SIG-M5 treated with dmso at 0.1 percent for 504 hours (cell line): ENCODE results near the gene NUP93.
"Not testable (repeated sequence)": the region's sequence is repeated elsewhere in the genome, so short reads cannot be mapped to it uniquely, and the experiment has no call there.

Experiments used
- DNase-seq: peaks from one replicate; lab custom pipeline; 2025; ENCODE audit not compliant: unreplicated experiment; lab: John Stamatoyannopoulos, UW

The NUP93 gene

DNA sequence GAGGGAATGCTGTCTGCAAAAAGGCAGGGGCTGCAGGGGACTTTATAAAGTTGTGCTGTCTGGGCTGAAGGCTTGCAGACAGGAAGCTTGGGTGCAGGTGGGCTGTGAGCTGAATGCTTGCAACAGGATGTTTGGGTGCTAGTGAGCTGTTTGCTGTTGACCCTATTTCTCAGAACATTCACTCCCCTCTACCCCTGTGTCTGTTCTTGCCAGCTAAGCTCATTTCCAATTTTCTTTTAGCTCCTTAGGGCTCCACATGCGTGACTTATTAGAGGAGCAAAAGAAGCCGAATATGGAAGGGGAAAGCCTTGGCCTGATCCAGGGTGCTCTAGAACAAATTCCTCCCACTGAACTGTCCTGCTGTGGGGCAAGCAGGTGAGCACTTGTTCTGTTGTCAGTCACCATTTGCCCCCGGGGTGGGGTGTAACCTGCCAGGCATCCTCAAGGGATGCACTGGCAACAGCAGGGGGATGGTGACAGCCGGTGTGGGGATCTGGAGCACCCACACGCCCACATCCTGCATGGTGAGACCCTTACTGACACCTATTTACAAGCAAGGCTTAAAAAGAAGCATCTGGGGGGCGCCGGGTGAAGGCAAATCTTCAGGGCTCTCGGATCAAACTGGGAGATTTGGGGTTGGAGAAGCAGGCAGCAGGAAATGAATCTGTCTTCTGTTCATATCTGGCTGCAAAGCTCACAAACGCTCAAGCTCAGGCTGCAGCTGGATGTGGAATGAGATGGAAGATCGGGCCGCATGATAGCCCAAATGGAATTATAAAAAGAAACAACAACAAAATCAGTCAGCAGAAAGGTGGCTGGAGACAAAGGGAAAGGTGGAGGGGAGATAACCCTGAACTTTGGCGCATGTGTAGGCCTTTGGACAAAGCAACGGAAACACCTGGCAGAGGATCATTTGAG lies 21.1 kb upstream of the NUP93 start:
- no peak for DNase-seq

DNA sequence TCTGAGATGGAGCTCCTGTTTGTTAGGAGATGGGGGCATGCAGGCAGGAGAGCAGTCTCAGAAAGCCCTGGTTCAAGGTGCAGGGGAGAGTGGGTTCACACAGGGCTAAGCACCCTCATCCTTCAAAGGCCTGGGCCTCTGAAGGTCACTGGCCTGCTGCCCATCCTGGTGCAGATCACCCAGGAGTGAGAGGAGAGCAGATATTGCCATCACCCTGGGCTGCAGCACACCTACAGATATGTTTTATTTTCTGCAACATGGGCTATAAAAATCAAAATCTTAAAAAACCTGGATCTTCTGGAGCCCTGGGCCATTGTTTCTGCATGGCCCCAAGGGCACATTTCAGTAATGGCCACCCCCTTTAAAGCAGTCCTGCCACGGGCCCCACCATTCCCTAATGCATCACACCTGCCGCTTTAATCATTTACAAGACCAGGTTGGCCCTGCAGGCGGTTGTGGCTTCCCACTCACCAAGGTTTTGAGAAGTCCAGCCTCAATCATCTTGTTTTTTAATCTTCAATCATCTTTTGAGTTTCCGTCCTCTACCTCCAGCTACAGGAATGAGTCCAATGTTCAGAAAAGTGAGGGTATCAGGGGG lies 20.4 kb upstream of the NUP93 start:
- no peak for DNase-seq

DNA sequence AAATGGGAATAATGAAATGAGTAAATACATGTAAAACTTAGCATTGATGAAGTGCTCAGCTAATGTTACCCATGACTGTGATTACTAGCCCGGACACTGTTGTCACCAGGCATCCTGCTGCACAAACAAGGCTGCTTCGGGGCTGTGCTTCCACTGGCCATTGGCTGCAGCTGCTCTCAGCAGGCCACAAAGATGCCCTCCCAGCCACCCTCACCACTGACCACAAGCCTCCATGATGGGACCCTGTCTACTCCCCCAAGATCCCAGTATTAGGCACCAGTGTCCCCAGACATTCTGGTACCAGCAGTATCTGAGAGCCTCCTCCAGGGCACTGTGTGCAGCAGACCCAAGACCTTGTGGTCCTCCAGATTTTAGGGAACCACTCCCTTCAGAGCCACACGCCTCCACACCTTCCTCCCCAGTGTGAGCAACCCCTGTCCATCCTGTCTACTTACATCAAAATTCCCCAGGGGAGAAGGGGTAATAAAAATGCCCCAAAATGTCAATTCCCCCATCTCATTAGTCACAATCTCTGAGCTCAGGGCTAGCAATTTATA lies 19.7 kb upstream of the NUP93 start:
- DNase-seq: no peak

DNA sequence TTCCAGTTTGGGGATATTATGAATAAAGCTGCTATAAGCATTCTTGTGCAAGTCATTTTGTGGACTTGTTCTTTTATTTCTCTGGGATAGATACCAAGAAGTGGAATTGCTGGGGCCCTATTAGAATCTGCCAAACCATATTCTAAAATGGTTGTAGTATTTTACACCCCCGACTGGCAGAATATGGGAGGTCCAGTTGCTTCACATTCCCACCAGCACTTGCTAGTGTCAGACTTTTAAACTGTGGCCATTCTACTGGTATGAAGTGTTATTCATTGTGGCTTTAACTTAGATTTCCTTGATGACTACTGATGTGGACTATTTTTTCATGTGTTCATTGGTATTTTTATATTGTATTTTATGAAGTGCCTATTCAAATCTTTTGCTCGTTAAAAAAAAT lies 18.1 kb upstream of the NUP93 start:
- no peak for DNase-seq

DNA sequence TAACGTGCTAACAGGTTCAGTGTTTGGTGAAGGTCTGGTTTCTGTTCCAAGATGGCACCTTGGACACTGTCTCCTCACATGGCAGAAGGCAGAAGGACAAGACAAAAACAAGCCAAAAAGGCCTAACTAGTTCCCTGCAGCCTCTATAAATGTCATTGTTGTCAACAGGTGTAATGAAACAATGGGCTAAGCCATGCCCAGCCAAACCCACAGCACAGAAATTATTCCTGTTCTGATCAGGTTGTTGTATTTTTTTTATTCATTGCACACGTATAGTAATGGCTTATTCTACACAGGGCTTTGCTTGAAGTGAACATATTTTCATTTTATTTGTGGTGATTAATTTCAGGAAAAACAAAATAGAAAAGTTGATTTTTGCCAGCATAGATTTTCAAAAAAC lies 16.1 kb upstream of the NUP93 start:
- DNase-seq: no peak

DNA sequence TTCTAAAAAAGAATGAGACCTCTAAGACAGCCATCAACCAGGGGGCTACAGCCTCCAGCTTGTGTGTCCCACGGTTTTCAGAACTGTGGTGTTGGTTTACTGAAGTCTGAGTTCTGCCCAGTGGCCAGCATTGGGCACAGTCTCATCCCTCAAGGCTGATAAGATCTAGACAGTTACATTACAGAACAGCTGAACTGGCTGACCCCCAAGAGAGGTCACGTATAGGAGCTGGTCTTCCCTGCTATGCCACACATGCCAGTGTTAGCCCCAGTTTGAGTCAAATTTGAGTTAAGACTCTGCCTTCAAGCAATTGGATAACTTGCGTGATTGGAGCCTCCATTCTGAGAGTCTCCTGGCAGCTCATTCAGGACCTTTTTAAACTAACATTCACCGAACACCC lies 14.8 kb upstream of the NUP93 start:
- no peak for DNase-seq

DNA sequence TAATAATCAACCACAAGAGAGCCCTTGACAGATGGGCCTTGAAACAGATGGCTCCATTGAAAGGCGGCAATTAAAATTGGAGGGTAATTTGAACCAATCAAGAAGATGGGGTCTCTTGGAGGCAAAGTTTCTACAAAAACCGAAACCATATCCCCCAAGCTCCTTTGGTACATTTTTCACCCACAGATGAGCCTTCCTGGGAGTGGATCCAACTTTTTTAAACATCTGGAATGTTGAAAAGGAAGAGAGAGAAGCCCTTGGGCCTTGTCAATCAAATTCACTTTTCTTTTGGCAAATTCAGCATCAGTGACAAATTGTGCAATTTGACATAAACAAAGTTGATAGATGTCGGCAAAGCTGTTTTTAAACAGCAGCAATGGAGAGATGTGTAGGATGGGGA lies 13.2 kb upstream of the NUP93 start:
- DNase-seq: no peak

DNA sequence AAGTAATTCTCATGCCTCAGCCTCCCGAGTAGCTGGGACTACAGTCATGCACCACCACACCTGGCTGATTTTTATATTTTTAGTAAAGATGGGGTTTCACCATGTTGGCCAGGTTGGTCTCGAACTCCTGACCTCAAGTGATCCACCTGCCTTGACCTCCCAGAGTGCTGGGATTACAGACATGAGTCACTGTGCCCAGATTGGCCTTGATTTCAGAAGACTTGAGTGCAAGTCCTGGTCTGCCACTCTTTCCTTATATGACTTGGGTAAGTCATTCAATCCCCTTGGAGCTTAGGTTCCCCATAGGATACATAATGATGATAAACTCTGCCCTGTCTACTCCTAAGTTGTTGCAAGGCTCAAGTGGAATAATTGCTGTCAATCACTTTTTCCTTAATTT lies 12.4 kb upstream of the NUP93 start:
- DNase-seq: not testable (repeated sequence)

DNA sequence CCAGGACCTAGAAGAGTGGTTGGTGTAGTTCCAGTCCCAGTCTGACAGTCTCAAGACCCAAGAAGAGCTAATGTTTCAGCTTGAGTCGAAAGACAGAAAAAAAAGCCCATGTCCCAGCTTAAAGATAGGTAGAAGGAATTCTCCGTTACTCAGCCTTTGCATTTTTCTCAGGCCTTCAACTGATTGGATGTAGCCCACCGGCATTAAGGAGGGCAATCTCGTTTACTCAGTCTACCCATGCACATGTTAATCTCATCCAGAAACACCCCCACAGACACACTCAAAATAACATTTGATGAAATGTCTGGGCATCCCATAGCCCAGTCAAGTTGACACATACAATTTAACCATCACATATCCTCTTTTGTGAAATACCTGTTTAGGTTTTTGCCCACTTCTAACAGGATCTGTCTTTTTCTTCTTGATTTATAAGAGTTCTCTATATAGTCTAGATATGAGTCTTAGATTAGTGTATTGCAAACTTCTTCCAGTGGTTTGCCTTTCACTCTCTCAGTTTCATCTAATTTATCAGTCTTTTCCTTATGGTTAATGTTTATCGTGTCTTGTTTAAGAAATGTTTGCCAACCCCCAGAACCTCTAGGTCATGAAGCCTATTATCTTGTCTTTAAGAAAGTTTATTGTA lies 7.6 kb upstream of the NUP93 start:
- DNase-seq: no peak

DNA sequence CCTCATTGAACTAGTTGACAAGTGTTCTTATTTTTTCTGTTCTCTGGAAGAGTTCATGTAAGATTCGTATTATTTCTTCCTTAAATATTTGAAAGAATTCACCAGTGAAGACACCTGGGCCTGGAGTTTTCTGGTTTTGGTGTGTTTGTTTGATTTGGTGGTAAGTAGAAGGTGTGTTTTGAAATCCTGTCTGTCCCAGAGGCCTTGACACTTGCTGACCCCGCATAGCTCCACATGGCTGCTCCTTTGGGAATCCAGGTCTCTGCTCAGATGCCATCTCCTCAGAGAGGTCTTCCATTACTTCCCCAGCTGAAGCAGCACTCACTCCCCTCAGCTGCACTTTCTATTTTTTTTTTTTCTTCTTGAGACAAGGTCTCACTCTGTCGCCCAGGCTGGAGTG lies 5.7 kb upstream of the NUP93 start:
- no peak for DNase-seq

DNA sequence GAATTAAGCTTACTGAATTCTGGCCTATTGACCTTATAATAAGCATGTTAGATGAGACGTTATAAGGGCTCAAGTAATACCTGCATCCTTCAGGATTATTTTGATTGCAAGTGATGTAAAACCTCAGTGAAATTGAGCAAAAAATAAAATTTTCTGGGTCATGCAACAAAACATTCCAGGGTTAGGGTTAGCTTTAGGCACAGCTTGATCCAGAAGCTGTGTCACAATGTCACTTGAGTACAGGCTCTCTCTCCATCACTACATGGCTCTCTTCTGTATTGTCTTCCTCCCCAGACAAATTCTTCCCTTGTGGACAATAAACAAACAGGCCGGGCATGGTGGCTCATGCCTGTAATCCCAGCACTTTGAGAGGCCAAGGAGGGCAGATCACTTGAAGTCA lies 3.6 kb upstream of the NUP93 start:
- no peak for DNase-seq

DNA sequence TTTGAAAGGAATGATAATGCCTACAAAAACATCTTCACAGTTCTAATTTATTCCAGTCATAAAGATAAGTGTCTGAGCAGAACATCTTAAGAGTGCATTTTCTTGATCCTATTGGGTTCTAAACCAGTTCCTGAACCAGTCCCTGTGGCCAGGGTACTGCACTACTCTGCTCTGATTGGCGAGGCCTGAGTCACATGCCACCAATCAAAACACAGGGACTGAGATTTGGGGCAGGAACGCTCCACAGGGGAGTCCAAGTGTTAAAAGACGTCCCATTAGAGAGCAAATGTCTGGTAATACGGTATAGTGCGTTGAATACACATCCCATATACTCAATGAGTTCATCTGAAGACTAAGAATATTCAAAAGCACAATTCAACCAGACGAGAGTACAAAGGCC lies 3.0 kb upstream of the NUP93 start:
- DNase-seq: no peak

DNA sequence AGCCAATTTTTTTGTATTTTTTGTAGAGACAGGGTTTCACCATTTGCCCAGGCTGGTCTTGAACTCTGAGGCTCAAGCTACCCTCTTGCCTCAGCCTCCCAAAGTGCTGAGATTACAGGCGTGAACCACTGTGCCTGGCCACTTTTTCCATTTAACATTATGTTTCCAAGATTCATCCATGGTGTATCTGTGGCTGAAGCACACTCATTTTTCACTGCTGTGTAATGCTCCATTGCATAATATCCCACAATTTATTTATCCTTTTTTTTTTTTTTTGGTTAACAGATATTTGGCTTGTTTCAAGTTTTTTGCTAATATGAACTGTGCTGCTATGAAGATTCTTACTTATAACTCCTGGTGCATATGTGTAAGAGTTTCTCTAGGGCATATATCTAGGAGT lies 1.9 kb upstream of the NUP93 start:
- no peak for DNase-seq

DNA sequence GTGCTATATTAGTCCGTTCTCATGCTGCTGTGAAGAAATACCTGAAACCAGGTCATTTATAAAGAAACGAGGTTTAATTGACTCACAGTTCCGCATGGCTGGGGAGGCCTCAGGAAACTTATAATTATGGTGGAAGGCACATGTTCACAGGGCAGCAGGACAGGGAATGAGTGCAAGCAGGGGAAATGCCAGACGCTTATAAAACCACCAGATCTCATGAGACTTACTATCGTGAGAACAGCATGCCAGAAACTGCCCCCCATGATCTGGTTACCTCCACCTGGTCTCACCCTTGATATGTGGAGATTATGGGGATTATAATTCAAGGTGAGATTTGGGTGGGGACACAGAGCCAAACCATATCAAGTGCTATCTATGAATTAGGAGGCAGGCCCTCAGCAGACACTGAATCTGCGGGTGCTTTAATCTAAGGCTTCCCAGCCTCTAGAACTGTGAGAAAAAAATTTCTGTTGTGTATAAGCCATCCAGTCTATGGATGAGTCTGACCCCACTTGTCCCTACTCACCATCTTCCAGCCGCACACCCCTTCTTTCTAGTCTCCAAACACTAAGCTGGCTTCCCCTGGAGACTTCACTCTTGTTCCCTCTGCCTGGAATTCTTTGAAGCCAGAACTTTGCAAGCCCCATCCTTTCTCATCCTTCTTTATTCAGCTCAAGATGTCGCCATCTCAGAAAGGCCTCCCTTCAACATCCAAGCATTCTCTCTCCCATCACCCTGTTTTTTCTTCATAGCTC lies 772 bp upstream of the NUP93 start:
- DNase-seq: no peak

DNA sequence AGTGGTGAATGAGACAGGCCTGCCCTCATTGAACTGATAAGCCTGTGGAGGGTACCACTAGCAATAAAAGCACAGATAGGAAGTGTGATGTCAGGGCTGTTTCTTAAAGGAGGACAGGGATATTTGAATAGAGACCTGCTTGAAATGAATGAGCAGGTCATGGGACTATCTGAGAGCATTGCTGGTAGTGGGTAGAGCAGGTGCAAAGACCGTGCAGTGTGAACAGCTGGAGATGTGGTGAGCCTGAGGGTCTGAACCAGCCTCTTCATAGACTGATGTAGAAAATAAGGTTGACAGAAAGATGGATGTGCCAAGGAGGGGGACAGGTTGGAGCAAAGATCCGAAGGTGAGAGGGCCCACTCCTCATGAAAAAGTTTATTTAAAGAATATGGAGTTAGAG lies 2.4 kb downstream of the NUP93 start:
- no peak for DNase-seq

DNA sequence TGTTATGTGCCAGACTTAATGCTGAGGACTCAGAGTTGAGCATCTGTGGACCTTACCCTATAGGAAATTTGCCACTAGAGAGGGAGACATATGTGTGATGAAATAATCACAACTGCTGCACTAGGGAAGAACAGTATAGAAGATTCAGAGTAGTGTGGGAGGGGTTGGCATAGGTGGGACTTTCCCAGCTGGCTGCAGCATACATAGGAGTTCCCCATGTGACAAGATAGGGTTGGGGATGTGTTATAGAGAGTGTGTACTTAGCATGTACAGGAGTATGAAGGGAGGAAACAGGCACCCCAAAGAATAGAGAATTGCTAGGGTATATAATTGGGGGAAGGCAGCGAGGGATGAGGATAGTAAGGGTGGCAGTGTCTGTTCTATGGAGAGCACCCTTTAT lies 2.9 kb downstream of the NUP93 start:
- no peak for DNase-seq

DNA sequence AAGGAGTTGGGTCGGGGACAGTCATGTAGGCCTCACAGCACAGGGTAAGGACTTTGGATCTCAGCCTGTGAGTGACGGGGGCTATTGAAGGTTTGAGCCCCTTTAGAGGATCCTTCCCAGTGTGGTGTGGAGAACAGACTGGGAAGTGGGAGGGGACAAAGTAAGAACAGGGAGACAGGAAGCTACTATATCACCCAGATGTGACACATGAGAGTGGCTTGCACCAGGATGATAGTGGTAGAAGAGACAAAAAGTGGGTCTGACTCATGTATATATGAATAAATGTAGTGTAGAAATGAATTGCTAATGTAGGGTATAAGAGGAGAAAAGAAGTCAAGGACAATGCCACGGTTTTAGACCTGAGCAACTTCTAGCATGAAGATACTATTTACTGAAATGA lies 4.5 kb downstream of the NUP93 start:
- no peak for DNase-seq

DNA sequence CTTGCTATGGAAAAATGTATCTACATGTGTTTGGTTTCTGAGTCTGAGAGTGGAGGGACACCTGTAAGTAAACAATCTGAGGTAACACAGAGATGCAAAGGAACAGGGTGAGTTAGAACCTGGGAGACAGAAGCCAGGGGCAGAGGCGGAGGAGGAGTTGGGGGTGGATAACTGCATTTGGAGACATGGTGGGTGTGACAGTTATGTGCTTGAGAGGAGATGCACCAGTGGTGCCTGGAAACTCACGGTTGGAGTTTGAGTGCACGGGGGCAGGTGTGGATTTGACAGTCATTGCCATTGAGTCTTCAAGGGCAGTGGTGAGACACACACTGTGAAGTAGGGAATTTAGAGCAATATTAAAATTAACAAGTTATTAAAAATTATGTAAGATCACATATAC lies 6.5 kb downstream of the NUP93 start:
- DNase-seq: no peak

DNA sequence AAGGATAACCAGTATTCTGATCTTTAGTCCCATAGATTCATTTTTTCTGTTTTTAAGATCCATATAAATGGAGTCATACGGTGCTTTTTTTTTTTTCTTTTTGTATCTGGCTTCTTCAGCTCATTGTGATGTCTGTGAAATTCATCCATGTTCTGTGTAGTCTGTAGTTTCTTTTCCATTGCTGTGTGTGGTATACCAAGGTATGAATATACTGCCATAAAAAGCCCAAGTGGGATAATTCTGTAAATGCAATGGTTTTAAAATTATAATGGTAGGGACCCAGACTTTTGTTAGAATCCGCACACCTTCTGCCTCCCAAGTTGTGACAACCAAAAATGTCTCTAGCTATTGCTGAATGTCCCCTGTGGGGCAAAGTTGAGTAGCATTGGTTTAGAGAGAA lies 7.6 kb downstream of the NUP93 start:
- no peak for DNase-seq

DNA sequence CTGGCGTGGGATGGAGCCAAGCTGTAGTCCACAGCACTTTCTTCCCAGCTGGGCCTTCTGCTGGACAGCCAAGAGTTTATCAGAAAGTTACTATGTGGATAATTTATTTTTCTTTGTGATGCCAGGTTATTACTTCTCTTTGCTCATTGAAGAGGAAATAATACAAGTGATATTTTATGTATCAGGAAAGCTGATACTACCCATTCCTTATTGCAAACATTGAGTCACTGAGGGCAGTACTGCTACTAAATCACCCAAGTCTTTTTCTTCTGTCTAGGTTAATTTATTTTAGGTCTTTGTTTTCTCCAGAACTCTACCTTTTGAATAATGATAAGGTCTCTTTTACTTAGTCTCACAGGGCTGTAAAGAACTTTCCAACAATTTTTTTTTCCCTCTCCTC lies 8.3 kb downstream of the NUP93 start:
- no peak for DNase-seq

DNA sequence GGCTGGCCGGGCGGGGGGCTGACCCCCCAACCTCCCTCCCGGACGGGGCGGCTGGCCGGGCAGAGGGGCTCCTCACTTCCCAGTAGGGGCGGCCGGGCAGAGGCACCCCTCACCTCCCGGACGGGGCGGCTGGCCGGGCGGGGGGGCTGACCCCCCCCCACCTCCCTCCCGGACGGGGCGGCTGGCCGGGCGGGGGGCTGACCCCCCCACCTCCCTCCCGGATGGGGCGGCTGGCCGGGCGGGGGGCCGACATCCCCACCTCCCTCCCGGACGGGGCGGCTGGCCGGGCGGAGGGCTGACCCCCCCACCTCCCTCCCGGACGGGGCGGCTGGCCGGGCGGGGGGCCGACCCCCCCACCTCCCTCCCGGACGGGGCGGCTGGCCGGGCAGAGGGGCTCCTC lies 9.4 kb downstream of the NUP93 start:
- not testable (repeated sequence) for DNase-seq
